ENCODE measurements around the gene MCC.

DNA sequence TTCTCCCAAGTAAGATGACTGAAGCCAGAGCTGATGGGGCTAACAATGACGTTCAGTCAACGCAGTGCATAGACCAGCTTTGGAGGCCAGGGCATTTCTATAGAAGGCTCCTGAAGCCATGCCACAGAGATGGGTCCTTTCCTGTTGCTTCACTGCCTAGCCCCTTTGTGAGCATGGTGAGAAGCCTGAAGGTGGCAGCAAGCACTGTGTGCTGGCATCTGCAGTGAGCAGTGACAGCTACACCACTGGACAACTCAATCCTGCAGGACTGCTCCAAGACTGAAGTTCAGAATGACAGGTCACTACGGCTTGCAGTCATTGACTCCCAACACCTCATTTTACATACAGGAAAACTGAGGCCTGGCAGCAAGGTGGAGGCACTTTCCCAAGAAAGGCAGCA lies 282.4 kb downstream of the MCC start:
- TF ChIP-seq EP300 (IDR thresholded peaks at IDR 0.05; ENCODE audit: borderline replicate concordance) (no peak), RAD21 (IDR thresholded peaks at IDR 0.05; ENCODE audit: low read depth) (peak; percentile 23; the same call in 1 of the 2 replicates), CEBPB (IDR thresholded peaks at IDR 0.05) (no peak), NFIC (IDR thresholded peaks at IDR 0.05) (no peak), ZBTB7A (IDR thresholded peaks at IDR 0.05; ENCODE audit: low read depth) (no peak), TAF1 (IDR thresholded peaks at IDR 0.05; ENCODE audit: low read depth) (no peak), EGR1 (IDR thresholded peaks at IDR 0.05) (no peak), TEAD4 (IDR thresholded peaks at IDR 0.05) (no peak)
- TF ChIP-seq, protein P1, sequence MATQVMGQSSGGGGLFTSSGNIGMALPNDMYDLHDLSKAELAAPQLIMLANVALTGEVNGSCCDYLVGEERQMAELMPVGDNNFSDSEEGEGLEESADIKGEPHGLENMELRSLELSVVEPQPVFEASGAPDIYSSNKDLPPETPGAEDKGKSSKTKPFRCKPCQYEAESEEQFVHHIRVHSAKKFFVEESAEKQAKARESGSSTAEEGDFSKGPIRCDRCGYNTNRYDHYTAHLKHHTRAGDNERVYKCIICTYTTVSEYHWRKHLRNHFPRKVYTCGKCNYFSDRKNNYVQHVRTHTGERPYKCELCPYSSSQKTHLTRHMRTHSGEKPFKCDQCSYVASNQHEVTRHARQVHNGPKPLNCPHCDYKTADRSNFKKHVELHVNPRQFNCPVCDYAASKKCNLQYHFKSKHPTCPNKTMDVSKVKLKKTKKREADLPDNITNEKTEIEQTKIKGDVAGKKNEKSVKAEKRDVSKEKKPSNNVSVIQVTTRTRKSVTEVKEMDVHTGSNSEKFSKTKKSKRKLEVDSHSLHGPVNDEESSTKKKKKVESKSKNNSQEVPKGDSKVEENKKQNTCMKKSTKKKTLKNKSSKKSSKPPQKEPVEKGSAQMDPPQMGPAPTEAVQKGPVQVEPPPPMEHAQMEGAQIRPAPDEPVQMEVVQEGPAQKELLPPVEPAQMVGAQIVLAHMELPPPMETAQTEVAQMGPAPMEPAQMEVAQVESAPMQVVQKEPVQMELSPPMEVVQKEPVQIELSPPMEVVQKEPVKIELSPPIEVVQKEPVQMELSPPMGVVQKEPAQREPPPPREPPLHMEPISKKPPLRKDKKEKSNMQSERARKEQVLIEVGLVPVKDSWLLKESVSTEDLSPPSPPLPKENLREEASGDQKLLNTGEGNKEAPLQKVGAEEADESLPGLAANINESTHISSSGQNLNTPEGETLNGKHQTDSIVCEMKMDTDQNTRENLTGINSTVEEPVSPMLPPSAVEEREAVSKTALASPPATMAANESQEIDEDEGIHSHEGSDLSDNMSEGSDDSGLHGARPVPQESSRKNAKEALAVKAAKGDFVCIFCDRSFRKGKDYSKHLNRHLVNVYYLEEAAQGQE (IDR thresholded peaks at IDR 0.05; ENCODE audit: low read depth): no peak
- TF ChIP-seq, protein P2, sequence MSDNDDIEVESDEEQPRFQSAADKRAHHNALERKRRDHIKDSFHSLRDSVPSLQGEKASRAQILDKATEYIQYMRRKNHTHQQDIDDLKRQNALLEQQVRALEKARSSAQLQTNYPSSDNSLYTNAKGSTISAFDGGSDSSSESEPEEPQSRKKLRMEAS (IDR thresholded peaks at IDR 0.05): no peak

All from Ishikawa (cell line).